IMR-90 (cell line): Measurements from ENCODE around the gene TMEM259. TPM values are rescaled to one million over a fixed set of nuclear protein-coding genes. Genes with fewer than 3 reads are reported as not detected.

Experiments
- ATAC-seq: fragments of 200-7000 bp; cut with Tn5 transposase; 2 replicates; pipeline ENCODE4 v1.9.1; 2020; ENCODE audit warnings: low read depth, mild to moderate bottlenecking, moderate library complexity
- BruUV-seq: library from RNA; stranded (reverse); fragments of 400-500 nt; replicated peaks from 2 replicates; lab custom pipeline; 2021; lab: Mats Ljungman, UMichigan
- CTCF ChIA-PET: fragments of 300-600 bp; formaldehyde crosslinking; extraction: SDS; loops from one replicate; lab custom pipeline; 2021; ENCODE audit warnings: antibody characterized with exemption; lab: Yijun Ruan, JAX
- POLR2A ChIA-PET: fragments of 300-600 bp; sonication (Branson Sonifier 250); formaldehyde crosslinking; loops from one replicate; lab custom pipeline; 2022; ENCODE audit warnings: antibody characterized with exemption; ENCODE audit not compliant: unreplicated experiment; lab: Charles Lee
- DNase-seq: peaks from one replicate; pipeline ENCODE4 v3.0.0; 2013
- H2AFZ ChIP-seq: replicated peaks from 2 replicates; pipeline ENCODE3; 2013; ENCODE audit warnings: low read length, mild to moderate bottlenecking; ENCODE audit not compliant: poor library complexity
- H2AK5ac ChIP-seq: 2 replicates; pipeline ENCODE4 v1.6.1; 2013; ENCODE audit warnings: low read depth, low read length, inconsistent platforms
- H2AK9ac ChIP-seq: replicated peaks from 2 replicates; pipeline ENCODE3; 2013; ENCODE audit warnings: mild to moderate bottlenecking, low read depth, low read length, moderate library complexity; ENCODE audit not compliant: poor library complexity
- H2BK120ac ChIP-seq: 2 replicates; pipeline ENCODE4 v1.6.1; 2013; ENCODE audit warnings: low read depth, low read length, inconsistent platforms
- H2BK15ac ChIP-seq: 3 replicates; pipeline ENCODE4 v1.6.1; 2013; ENCODE audit warnings: low read depth, low read length, inconsistent platforms
- H2BK20ac ChIP-seq: 2 replicates; pipeline ENCODE4 v1.6.1; 2013; ENCODE audit warnings: low read depth, mild to moderate bottlenecking, inconsistent platforms, low read length, moderate library complexity
- H2BK5ac ChIP-seq: 2 replicates; pipeline ENCODE4 v1.6.1; 2013; ENCODE audit warnings: mild to moderate bottlenecking, low read depth, low read length, inconsistent platforms; ENCODE audit not compliant: poor library complexity, severe bottlenecking
- H3K14ac ChIP-seq: replicated peaks from 2 replicates; pipeline ENCODE4 v1.6.1; 2013; ENCODE audit warnings: low read depth, low read length, inconsistent platforms
- H3K18ac ChIP-seq: 2 replicates; pipeline ENCODE4 v1.6.1; 2013; ENCODE audit warnings: low read depth, low read length, control low read depth
- H3K23ac ChIP-seq: 2 replicates; pipeline ENCODE4 v1.6.1; 2013; ENCODE audit warnings: low read depth, low read length, inconsistent platforms
- H3K27ac ChIP-seq: 2 replicates; pipeline ENCODE4 v1.5.1; 2013; ENCODE audit warnings: mild to moderate bottlenecking, control low read depth, low read length; ENCODE audit not compliant: insufficient read depth
- H3K27me3 ChIP-seq: 2 replicates; pipeline ENCODE4 v1.6.1; 2013; ENCODE audit warnings: low read length; ENCODE audit not compliant: control insufficient read depth, insufficient read depth
- H3K36me3 ChIP-seq: 2 replicates; pipeline ENCODE4 v1.6.1; 2013; ENCODE audit warnings: low read length, mixed read lengths; ENCODE audit not compliant: control insufficient read depth, insufficient read depth
- H3K4ac ChIP-seq: 2 replicates; pipeline ENCODE4 v1.6.1; 2013; ENCODE audit warnings: low read depth, low read length, inconsistent platforms
- H3K4me1 ChIP-seq: 2 replicates; pipeline ENCODE4 v1.6.1; 2013; ENCODE audit warnings: low read length, mixed read lengths; ENCODE audit not compliant: control insufficient read depth, insufficient read depth
- H3K4me2 ChIP-seq: 2 replicates; pipeline ENCODE4 v1.6.1; 2013; ENCODE audit warnings: low read depth, mild to moderate bottlenecking, control low read depth, low read length, moderate library complexity
- H3K4me3 ChIP-seq: 2 replicates; pipeline ENCODE4 v1.5.1; 2013; ENCODE audit warnings: low read depth, mild to moderate bottlenecking, control low read depth, low read length, moderate library complexity; ENCODE audit not compliant: insufficient read depth
- H3K56ac ChIP-seq: 2 replicates; pipeline ENCODE4 v1.6.1; 2013; ENCODE audit warnings: low read length, inconsistent platforms; ENCODE audit not compliant: insufficient read depth; ENCODE audit errors: extremely low read depth
- H3K79me1 ChIP-seq, 2 experiments: 2 replicates each; pipeline ENCODE4 v1.6.1; 2013; ENCODE audit warnings: low read length in 2 of 2, inconsistent platforms in 1 of 2, low read depth in 1 of 2
- H3K9ac ChIP-seq: 2 replicates; pipeline ENCODE4 v1.6.1; 2013; ENCODE audit warnings: low read depth, low read length, control low read depth
- H3K9me1 ChIP-seq: 2 replicates; pipeline ENCODE4 v1.6.1; 2013; ENCODE audit warnings: low read length, inconsistent platforms; ENCODE audit not compliant: insufficient read depth
- H3K9me3 ChIP-seq: 2 replicates; pipeline ENCODE4 v1.6.1; 2013; ENCODE audit warnings: low read length; ENCODE audit not compliant: control insufficient read depth, insufficient read depth
- H4K20me1 ChIP-seq: 2 replicates; pipeline ENCODE4 v1.6.1; 2013; ENCODE audit warnings: low read length, inconsistent platforms; ENCODE audit not compliant: insufficient read depth
- H4K5ac ChIP-seq: 2 replicates; pipeline ENCODE4 v1.6.1; 2013; ENCODE audit warnings: mild to moderate bottlenecking, low read depth, low read length, control low read depth
- H4K8ac ChIP-seq, 2 experiments: 2 replicates each; pipeline ENCODE4 v1.6.1; 2013; ENCODE audit warnings: low read depth in 2 of 2, low read length in 2 of 2, control low read depth in 1 of 2, inconsistent platforms in 1 of 2
- H4K91ac ChIP-seq: 2 replicates; pipeline ENCODE4 v1.6.1; 2013; ENCODE audit warnings: low read depth, low read length, inconsistent platforms; ENCODE audit not compliant: insufficient read depth
- BHLHE40 ChIP-seq: fragments of 150-350 bp; IDR thresholded peaks from 2 replicates; pipeline ENCODE4 v1.6.1; 2016; ENCODE audit warnings: mild to moderate bottlenecking, low read depth, low read length
- CEBPB ChIP-seq: IDR thresholded peaks from 2 replicates; pipeline ENCODE4 v1.6.1; 2012; ENCODE audit warnings: low read depth, low read length, improper control_type of control experiment
- CHD1 ChIP-seq: IDR thresholded peaks from 2 replicates; pipeline ENCODE4 v1.6.1; 2012; ENCODE audit warnings: low read depth, low read length, improper control_type of control experiment
- FOS ChIP-seq: fragments of 150-350 bp; IDR thresholded peaks from 2 replicates; pipeline ENCODE4 v1.6.1; 2016; ENCODE audit warnings: low read depth, low read length
- MAFK ChIP-seq: IDR thresholded peaks from 2 replicates; pipeline ENCODE4 v1.6.1; 2012; ENCODE audit warnings: low read depth, low read length, improper control_type of control experiment
- MXI1 ChIP-seq: IDR thresholded peaks from 2 replicates; pipeline ENCODE4 v1.6.1; 2012; ENCODE audit warnings: low read depth, mild to moderate bottlenecking, low read length, moderate library complexity, borderline replicate concordance
- NFE2L2 ChIP-seq: fragments of 150-350 bp; IDR thresholded peaks from 2 replicates; pipeline ENCODE4 v1.6.1; 2016; ENCODE audit warnings: low read depth, mild to moderate bottlenecking, low read length
- POLR2A ChIP-seq: IDR thresholded peaks from 2 replicates; pipeline ENCODE4 v1.6.1; 2012; ENCODE audit warnings: mild to moderate bottlenecking, low read depth, low read length
- RAD21 ChIP-seq: IDR thresholded peaks from 2 replicates; pipeline ENCODE4 v1.6.1; 2012; ENCODE audit warnings: low read length, improper control_type of control experiment
- RCOR1 ChIP-seq: IDR thresholded peaks from 2 replicates; pipeline ENCODE4 v1.6.1; 2012; ENCODE audit warnings: mild to moderate bottlenecking, low read length, improper control_type of control experiment; ENCODE audit not compliant: insufficient replicate concordance
- RFX5 ChIP-seq: IDR thresholded peaks from 2 replicates; pipeline ENCODE4 v1.8.0; 2012; ENCODE audit warnings: low read depth, mild to moderate bottlenecking, low read length, moderate library complexity
- SMC3 ChIP-seq: fragments of 150-350 bp; IDR thresholded peaks from 2 replicates; pipeline ENCODE4 v1.6.1; 2016; ENCODE audit warnings: low read depth, mild to moderate bottlenecking, antibody characterized with exemption, low read length, moderate library complexity
- WGBS, 2 experiments: methylation state at CpG; one replicate each; pipeline versions ENCODE4 v1.1.5 to v1.1.7; 2013; ENCODE audit warnings: missing lambda C conversion rate in 2 of 2; ENCODE audit not compliant: insufficient read length in 1 of 2; ENCODE audit errors: extremely low coverage in 2 of 2; 5-methylcytosine and 5-hydroxymethylcytosine counted together
- dilution Hi-C: fragments of 300-500 bp; cut with HindIII; formaldehyde crosslinking; loops from one replicate; pipeline ENCODE4 v1.14.3; 2018; ENCODE audit warnings: low sequenced_read_pairs; ENCODE audit not compliant: unreplicated experiment
- in situ Hi-C: fragments of 300-500 bp; cut with MboI; formaldehyde crosslinking; loops from 3 replicates; pipeline ENCODE4 v1.14.3; 2019; ENCODE audit warnings: low sequenced_read_pairs, inconsistent platforms, mixed read lengths
- intact Hi-C: fragments of 100-400 bp; cut with micrococcal nuclease; formaldehyde crosslinking; loops from 2 replicates; pipeline ENCODE4 v1.10.0; 2022
- polyA plus RNA-seq, 3 experiments: library from polyadenylated mRNA; depleted of rRNA; stranded (reverse); fragments of >200 nt; gene quantifications; 2 replicates each; pipeline ENCODE4 v1.2.3, GENCODE V29; 2012; ENCODE audit warnings: low replicate concordance in 1 of 3
- total RNA-seq: library from RNA; depleted of rRNA; stranded (reverse); fragments of >200 nt; gene quantifications from 2 replicates; pipeline ENCODE4 v1.2.3, GENCODE V29; 2012
- TF ChIP-seq, protein P1 (sequence below): fragments of 150-350 bp; IDR thresholded peaks from 2 replicates; pipeline ENCODE4 v1.6.1; 2017; ENCODE audit warnings: mild to moderate bottlenecking, antibody characterized with exemption, low read length, low read depth
- TF ChIP-seq, protein P2 (sequence below): conservative IDR thresholded peaks from 2 replicates; pipeline ENCODE4 v1.5.1; 2012; ENCODE audit warnings: mild to moderate bottlenecking, low read depth, low read length, improper control_type of control experiment
- TF ChIP-seq, protein P3 (sequence below): fragments of 150-350 bp; IDR thresholded peaks from 2 replicates; pipeline ENCODE4 v1.6.1; 2016; ENCODE audit warnings: low read depth, mild to moderate bottlenecking, low read length, moderate library complexity, borderline replicate concordance

The TMEM259 gene
- total and polyA plus RNA-seq, 2 of the 4 experiments (the other 2 are of a cell fraction) = 22.6 to 153 TPM

DNA sequence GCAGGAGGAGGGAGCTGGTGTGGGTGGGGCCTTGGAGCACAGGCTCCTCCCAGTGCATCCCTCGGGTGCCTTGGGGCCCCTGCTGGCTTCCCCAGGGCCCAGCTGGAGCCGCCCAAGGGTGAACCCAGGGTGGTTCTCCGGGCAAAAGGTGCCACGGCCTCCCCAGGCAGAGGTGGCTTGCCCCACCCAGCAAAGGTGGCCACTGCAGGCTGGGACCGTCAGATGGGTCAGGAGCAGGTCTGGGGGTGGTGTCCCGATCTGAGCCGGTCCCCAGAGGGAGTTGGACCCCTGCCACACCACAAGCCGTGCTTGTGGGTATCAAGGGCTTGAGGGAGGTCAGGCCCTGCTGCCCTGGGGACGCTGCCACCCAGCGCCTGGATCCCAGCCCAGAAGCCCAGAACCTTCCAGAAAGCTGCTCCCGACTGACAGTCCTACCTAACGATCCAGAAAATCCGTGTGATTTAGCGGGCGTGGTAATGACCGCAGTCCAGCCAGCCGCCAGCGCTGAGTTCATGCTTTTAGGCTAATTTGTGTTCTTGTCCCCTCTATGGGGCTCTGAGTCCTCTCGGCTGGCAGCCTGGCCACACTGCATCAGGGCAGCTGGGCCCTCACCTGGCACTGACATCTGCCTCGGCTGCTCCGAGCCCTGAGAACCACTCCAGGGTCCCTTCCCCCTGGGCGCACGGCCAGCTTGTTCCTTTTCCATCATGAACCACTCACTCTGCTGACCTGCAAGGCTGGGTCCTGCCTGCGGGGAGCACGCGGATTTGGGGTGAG, 25.7 kb downstream of the TMEM259 start:
- no peak overlapping the region for H3K9ac ChIP-seq
- H4K8ac ChIP-seq = no peak overlapping the region
- peaks cover 27% of the 10 kb centered on the region for H3K36me3 ChIP-seq
- no peak overlapping the region for H3K14ac ChIP-seq
- peaks cover 34% of the 10 kb centered on the region for H3K27me3 ChIP-seq
- H3K18ac ChIP-seq = no peak overlapping the region
- H3K4ac ChIP-seq = no peak overlapping the region
- intact Hi-C loops = no loop called here
- no peak overlapping the region for H3K4me2 ChIP-seq
- H4K20me1 ChIP-seq = 0 out of 2 replicates have a peak, but pooled peaks cover 6% of the 10 kb centered on the region
- H3K4me3 ChIP-seq = no peak overlapping the region
- no TSS peak for BruUV-seq
- in situ Hi-C loops = loop anchor here (5.0 kb wide), 1 partner anchor 138 kb away; the partner anchor contains the start of gene CFD
- no peak overlapping the region for H2BK20ac ChIP-seq
- no peak overlapping the region for H2AK5ac ChIP-seq
- no peak overlapping the region for H2BK120ac ChIP-seq
- H3K23ac ChIP-seq = no peak overlapping the region
- WGBS, 2 experiments = 92% methylated on average over 7 of the region's 26 CpGs; no CpG with 5 or more reads in 1 of the 2 experiments
- no peak overlapping the region for H4K91ac ChIP-seq
- H3K4me1 ChIP-seq = peaks cover 5% of the 10 kb centered on the region
- no peak overlapping the region for H2AK9ac ChIP-seq
- no peak for ATAC-seq
- dilution Hi-C loops = no loop called here
- no peak overlapping the region for H2BK15ac ChIP-seq
- H3K27ac ChIP-seq = no peak overlapping the region
- H3K56ac ChIP-seq = no peak overlapping the region; the same call in 1 of the 2 replicates
- no peaks in the 10 kb centered on the region for H3K9me3 ChIP-seq
- no peaks in the 10 kb centered on the region for H3K9me1 ChIP-seq
- H2AFZ ChIP-seq = peak overlapping the region; percentile 63
- ChIA-PET POLR2A (no interaction called here), CTCF (no interaction called here)
- H2BK5ac ChIP-seq = no peak overlapping the region
- no peaks in the 10 kb centered on the region; a peak in 1 of 4 replicates for H3K79me1 ChIP-seq
- DNase-seq = no peak
- H4K5ac ChIP-seq = no peak overlapping the region
- no peak for TF ChIP-seq SMC3
- no peak for TF ChIP-seq MXI1
- no peak for TF ChIP-seq MAFK
- TF ChIP-seq POLR2A = no peak
- TF ChIP-seq NFE2L2 = no peak
- no peak for TF ChIP-seq BHLHE40
- no peak for TF ChIP-seq RFX5
- TF ChIP-seq CEBPB = no peak
- no peak for TF ChIP-seq FOS
- TF ChIP-seq, protein P1, sequence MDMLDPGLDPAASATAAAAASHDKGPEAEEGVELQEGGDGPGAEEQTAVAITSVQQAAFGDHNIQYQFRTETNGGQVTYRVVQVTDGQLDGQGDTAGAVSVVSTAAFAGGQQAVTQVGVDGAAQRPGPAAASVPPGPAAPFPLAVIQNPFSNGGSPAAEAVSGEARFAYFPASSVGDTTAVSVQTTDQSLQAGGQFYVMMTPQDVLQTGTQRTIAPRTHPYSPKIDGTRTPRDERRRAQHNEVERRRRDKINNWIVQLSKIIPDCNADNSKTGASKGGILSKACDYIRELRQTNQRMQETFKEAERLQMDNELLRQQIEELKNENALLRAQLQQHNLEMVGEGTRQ = no peak
- TF ChIP-seq, protein P2, sequence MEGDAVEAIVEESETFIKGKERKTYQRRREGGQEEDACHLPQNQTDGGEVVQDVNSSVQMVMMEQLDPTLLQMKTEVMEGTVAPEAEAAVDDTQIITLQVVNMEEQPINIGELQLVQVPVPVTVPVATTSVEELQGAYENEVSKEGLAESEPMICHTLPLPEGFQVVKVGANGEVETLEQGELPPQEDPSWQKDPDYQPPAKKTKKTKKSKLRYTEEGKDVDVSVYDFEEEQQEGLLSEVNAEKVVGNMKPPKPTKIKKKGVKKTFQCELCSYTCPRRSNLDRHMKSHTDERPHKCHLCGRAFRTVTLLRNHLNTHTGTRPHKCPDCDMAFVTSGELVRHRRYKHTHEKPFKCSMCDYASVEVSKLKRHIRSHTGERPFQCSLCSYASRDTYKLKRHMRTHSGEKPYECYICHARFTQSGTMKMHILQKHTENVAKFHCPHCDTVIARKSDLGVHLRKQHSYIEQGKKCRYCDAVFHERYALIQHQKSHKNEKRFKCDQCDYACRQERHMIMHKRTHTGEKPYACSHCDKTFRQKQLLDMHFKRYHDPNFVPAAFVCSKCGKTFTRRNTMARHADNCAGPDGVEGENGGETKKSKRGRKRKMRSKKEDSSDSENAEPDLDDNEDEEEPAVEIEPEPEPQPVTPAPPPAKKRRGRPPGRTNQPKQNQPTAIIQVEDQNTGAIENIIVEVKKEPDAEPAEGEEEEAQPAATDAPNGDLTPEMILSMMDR = no peak
- TF ChIP-seq RAD21 = no peak
- TF ChIP-seq CHD1 = no peak
- TF ChIP-seq, protein P3, sequence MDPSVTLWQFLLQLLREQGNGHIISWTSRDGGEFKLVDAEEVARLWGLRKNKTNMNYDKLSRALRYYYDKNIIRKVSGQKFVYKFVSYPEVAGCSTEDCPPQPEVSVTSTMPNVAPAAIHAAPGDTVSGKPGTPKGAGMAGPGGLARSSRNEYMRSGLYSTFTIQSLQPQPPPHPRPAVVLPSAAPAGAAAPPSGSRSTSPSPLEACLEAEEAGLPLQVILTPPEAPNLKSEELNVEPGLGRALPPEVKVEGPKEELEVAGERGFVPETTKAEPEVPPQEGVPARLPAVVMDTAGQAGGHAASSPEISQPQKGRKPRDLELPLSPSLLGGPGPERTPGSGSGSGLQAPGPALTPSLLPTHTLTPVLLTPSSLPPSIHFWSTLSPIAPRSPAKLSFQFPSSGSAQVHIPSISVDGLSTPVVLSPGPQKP = no peak
- TF ChIP-seq RCOR1 = no peak
